HG03457 (cell line): ENCODE measurements around the gene DNM1.
A peak's percentile ranks its signal among the peaks of the same experiment; 100 is the strongest.

Experiments used
- ATAC-seq: cut with Tn5 transposase; IDR thresholded peaks from one replicate; pipeline ENCODE4 v1.9.1; 2021; ENCODE audit warnings: moderate number of reproducible peaks; ENCODE audit not compliant: unreplicated experiment

The DNM1 gene

DNA sequence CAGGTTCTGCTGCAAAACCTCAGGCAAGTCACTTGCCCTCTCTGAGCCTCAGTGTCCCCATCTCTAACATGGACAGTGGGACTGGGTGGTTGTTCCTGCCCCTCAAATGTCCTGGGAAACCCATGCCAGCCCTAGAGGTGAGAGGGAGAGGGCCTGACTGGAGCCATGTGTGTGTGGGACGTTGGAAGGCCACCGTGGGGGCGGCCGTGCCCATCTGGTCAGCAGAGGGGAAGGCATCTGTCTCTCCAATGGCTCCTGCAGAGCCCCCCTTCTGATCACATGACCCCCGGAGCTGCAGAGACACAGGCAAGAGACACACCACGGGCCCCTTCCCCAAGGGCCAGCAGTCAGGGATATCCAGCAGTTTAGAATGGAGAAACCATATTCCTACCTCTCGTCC is 1.7 kb downstream of the DNM1 start:
- no peak for ATAC-seq

DNA sequence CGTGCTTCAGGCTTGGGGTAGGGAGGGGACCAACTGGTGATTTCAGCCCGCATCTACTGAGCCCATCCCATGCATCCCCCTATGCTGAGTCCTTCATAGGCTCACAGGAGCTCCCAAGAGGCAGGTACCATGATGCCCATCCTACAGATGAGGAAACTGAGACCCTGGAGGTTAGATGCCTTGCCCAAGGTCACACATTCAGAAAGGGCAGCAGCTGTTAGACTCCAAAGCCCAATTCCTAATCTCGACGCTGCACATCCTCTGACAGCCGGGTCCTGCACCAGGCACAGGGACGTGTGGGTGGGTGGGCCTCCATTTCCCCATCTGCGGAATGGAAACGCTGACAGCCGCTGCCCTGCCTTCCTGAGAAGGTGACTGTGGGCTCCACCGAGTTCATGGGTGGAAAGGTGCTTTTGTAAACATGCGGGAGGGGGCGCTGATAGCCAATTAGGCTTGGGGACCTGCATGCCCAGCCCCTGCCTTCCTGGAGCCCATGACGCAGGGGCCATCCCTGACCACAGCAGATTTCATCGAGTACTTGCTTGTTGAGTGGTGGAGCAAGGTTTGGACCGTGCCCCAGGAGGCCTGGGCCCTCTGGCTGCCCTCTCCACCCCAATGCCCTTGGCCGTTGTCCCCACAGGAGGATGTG is 2.2 kb downstream of the DNM1 start:
- ATAC-seq, result no peak

DNA sequence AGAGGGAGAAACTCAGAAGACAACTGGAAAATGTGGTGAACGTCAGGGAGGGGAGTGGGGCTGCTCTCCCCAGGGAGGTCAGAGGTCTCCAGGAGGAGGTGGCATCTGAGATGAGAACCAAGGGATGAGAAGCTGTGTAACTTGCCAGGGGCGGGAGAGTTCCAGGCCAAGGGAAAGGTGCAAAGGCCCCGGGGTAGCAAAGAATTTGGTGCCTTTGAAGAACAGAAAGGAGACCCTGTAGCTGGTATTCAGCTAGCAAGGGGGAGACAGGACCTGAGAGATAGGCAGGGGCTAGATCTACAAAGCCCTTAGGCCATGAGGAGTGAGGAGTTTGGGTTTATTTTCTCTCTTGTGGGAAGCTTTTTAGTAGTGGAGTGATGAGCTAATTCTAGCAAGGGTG is 3.3 kb downstream of the DNM1 start:
- ATAC-seq, result no peak

DNA sequence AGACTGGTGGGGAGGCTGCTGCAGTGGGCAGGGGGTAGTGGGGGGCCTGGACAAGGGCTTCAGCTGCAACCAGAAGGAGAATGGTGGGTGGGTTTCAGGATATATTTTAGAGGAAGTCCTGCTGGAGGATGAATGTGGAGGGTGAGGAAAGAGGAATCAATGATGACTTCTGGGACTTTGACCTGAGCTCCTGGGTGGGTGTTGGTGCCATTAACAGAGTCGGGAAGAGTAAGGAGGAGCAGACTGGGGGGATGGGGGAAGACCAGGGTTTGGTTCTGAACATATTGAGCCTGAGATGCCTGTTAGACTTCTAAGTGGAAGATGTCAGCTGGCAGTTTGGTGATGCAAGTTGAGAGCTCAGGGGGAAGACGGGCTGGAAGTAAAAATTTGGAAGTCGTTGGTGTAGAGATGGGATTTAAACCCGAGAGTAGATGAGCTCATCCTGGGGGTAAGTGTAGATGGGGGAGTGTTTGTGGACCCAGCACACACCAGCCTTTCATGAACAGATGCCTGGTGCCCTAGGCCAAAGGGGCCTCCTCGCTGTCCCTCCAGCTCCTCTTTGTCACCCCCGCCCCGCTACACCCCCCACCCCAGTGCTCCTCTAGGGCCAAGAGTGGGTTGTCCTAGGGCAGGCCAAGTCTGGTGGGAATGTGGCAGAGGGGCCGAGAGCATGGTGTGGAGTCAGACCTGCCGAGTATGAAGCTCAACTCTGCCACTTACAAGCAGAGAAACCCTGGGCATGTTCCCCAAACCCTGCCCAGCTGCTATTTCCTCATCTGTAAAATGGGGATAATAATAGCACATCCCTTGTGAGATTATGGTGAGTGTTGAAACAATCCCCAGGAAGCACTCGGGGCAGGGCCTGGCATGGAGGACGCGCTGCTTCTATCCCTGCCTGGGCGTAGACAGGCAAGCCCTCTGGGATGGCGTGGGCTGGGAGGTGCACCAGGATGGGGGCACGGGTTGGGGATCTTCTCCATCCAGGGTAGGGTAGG is 4.0 kb downstream of the DNM1 start:
- no peak for ATAC-seq

DNA sequence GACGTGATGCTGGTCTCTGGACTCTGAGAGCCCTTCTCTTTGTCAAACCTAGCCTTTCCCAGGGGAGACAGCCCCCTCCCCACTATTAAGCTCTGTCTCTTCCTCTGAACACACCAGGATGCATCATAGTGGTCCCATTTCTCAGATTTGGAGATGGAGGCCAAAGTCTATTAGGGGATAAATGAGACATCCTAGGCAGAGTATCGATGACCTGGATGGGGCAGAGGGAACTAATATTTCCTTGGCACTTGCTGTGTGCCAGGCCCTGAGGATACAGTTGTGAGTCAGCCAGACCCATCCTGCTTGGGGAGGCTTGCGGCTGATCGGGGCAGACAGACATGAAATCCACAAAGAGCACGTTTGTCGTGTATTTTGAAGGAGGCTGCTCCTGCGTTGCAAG is 5.2 kb downstream of the DNM1 start:
- ATAC-seq, result no peak

DNA sequence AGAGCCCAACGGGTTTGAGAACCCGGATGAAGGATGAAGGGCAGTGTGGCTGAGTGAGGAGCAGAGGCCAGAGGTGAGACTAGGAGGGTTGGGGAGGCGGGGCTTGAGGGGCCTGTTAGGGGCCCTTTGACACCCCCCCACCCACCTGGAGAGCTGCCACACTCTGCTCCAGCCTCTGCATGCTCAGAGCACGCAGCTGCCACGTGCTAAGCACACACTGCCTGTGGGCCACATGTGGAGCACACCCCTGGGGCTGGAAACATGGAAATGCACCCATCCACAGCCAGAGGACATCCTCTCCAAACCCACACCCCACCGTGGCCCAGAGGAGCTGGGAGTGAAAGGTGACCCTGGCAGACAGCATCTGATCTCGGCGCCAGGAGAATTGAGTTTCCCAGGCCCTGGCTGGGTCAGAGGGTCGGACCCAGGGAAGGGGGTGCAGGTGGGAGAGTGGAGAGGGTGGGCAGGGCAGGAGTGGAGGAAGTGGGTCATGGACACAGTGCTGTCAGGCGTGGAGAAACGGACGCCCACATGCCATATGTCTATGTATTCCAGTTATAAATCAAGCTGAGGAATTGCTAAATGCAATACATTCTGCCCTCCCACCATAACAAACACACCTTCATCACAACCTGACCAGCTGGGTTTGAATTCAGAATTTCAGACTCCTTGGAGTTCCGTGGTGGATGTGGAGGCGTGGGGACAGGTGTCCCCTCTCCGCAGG is 5.9 kb downstream of the DNM1 start:
- ATAC-seq, result no peak

DNA sequence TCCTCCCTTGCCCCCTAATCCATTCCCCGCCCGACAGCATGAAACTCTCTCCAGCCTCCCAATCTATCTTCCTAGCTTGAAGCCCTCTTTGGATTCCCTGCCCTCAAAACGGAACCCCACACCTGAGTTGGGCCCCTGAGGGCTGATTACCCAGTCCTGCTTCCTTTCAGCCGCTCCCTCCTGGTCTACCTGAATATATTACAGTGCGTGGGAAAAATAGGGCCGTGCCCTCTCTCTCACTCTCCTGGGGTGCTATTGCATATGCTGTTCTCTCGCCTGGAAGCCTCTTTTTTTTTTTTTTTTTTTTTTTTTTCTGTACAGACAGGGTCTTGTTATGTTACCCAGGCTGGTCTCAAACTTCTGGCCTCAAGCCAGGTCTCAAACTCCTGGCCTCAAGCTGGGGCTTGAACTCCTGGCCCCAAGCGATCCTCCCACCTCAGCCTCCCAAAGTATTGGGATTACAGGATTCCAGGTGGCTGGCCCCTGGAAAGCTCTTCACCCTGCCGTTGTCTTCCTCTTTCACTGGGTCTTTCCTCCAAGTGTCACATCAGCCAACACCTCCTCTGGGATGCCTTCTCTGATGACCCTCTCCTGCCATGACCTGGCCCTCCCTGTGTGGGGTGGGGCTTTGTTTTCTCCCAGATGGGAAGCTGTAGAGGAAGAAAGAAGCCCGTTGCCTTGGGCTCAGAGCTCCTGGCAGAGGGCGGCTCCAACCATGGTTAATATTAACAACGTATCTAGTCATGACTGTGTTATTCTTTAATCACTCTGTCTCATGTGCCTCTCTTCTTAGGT is 8.2 kb downstream of the DNM1 start:
- no peak for ATAC-seq

DNA sequence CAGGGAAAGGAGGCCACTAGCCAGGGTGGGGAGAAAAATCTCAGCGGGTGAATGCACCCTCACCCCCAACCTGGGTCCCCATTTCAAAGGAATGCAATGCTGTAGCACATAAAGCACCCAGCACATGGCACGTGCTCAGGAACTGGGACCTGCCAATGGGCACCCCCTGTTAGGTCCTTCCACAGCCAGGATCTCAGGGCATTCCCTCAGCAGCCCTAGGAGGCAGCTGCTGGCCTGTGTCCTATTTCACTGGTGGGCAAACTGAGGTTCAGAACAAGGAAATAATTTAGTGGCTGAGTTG is 8.8 kb downstream of the DNM1 start:
- no peak for ATAC-seq

DNA sequence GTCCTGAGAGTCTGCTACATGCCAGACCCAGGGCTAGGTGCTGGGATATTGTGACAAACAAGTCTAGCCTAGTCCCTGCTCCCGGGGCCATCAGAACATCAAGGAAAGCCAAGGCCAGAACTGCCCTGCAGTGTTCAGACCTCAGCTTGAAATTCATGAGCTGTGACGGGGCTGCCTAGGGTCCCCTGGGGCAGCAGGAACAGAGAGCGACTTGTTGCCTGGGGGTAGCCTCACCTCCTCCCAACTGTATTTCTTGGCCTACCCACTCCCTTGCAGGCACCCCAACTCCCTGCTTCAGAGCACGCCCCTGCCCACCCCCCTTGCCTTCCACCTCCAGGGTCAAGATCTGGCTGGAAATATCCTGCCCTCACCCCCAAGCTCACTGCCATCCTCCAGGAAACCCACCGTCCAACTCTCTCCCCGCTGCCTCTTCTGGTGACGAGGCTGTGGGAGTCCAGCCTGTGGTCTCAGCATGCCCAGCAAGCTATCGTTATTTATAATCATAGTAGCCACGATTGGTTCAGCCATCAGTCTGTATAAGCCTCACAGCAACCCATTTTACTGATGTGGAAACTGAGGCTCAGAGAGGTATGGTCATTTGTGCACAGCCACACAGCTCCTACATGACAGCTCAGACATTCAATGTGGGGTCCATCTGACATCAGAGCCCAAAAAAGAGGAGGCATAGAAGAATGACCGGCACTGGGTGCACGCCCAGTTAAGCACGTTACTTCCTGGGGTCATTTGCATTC is 10.7 kb downstream of the DNM1 start:
- ATAC-seq, result no peak

DNA sequence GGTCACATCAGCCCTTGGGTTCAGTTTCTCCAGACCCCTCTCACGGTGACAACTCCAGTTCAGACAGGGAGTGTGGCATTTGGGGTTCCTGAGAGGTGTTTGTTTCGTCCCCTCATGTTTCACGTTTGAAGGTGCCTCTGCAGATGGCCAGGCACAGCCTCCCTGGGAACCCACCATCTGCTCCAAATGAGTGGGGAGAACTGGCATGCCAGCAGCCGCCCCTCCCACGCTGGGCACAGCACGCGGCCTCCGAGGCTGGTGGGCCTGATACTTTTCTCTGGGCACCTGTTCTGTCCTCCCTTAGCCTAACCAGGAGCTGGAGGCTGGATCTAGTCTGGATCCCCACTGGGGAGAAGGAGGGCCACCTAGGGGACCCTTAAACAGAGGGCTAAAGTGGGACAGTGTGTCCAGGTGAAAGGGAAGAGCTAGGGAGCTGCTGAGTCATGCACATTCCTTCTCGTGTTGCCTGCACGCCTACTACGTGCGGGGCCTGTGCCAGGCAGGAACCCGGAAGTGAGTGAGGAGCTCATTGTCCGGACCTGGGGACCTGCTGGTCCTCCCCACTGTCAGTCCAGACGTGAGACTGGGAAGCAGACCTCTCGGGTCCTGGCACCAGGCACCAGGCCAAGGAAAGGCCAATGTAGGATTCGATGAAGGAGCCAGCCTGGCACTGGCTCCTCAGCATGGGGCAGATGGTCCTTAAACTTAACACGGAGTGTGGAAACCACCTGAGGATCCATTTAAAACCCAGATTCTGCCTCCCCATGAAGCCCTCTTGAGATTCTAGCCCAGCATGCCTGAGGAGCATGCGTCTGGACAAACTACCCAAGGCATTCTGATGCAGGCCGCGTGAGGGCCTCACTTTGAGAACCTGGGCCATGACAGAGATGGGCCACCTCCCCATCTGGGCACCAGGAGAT is 11.7 kb downstream of the DNM1 start:
- no peak for ATAC-seq

DNA sequence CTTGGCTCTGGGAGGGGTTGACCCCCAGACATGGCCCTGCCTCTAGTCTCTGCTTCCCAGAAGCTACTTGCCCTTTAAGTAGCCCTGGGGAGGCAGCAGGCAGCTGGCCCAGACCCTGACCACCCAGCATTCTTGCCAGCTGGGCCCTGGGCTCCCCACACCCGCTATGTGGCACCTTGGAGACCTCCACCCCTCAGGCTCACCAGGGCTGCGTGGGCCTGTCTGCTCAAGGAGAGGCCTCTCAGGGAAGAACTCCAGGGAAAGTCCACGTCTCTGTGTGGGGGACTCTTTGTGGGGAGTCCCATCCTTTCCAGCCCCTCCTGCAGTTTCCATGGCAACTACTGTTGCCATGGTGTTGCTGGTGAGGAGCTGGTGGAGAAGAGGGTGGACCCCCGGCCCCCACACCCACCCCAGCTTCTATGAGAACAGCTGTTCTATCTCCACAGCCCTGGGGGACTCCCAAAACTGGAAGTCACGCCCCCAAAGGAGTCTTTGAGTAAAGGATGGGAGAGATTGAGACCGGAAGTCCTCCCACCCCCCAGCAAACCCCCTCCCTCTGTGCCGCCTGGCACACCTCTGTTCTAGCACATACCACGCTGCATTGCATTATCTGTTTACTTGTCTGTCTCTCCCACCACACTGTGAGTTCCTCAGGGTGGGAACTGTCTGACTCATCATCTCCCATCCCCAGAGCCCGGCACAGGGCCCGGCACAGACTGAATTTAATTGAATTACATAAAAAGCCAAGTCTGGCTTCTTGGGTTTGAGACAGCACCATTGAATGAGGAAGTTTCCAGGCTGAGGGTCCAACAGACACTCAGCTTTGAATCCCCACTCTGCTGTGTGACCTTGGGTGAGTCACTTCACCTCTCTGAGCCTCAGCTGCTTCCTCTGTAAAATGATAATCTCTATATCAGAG is 12.6 kb downstream of the DNM1 start:
- no peak for ATAC-seq

DNA sequence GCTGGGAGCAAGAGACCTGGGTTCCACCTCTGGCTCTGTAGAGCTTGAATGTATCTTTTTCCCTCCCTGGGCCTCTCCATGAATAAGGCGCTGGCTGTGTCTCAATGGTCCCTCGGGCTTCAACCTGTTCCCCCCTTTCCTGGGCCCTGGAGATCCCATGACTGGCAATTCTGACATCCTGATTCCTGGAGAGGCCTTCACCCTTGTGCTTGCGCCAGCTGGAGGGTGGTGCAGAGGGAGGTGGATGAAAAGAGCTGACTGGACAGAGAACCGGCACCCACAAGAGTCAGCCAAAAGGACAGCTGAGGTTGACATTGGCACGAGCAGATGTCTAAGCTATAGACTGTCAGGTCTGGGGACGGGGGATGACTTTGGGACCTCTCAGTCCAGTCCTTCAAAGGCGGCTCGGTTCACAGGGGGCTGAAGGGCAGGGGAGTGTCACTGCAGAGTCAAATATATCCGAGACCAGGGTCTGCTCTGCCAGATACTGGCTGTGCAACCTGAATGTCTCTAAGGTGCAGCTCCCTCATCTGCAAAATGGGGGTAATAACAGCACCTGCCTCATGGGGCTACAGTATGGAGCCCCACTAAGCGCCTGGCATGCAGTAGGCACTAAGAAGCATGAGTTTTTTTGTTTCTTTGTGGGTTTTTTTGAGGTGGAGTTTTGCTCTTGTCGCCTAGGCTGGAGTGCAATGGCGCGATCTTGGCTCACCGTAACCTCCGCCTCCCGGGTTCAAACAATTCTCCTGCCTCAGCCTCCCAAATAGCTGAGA is 13.8 kb downstream of the DNM1 start:
- no peak for ATAC-seq

DNA sequence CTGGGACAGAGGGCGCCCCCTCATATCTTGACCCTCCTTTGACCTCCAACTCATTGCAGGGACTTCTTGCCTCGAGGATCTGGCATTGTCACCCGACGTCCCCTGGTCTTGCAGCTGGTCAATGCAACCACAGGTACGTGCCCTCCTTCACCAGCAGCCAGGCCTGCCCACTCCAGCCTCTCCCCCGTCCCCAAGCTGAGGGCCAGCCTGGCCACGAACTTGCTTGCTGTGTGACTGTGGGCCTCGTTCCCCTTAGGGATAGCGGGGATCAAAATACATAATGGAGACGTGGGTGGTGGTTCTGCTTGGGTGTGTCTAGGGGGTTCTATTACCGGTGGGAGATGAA is 15.0 kb downstream of the DNM1 start:
- no peak for ATAC-seq

DNA sequence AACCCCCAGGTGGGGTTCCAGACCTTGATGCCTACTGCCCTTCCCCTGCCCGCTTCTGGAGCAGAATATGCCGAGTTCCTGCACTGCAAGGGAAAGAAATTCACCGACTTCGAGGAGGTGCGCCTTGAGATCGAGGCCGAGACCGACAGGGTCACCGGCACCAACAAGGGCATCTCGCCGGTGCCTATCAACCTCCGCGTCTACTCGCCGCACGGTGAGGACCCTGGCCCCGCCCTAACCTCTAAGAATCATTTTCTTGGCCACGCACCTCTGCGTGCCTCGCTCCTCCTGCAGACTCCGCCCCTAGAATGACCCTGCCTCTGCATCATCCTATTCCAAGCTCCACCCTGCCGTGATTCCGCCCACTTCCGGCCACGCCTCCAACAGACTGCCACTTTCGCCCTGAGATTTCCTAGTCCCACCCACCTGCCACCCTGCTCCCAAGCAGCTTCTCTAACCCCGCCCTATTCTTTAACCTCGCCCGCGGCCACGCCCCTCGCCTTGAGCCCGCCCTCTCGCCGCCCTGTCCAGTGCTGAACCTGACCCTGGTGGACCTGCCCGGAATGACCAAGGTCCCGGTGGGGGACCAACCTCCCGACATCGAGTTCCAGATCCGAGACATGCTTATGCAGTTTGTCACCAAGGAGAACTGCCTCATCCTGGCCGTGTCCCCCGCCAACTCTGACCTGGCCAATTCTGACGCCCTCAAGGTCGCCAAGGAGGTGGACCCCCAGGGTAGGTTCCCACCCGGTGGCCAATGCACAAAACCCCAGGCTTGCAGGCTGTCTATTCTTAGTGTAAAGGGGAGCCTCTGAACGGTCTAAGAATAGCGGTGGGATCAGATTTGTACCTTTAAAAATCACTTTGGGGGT is 15.6 kb downstream of the DNM1 start:
- ATAC-seq, result peak; percentile 85

DNA sequence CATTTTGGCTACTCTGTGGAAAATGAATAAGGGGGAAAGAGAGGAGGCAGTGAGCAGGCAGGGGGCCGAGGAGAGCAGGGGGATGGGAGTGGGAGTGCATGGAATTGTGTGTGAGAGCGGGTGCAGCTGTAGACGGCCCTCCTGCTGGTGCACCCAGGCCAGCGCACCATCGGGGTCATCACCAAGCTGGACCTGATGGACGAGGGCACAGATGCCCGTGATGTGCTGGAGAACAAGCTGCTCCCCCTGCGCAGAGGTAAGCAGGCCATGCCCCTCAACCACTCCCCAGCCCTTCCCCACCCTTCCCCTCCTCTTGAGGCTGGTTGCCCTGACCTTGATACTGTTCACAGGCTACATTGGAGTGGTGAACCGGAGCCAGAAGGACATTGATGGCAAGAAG is 16.7 kb downstream of the DNM1 start:
- ATAC-seq, result no peak

DNA sequence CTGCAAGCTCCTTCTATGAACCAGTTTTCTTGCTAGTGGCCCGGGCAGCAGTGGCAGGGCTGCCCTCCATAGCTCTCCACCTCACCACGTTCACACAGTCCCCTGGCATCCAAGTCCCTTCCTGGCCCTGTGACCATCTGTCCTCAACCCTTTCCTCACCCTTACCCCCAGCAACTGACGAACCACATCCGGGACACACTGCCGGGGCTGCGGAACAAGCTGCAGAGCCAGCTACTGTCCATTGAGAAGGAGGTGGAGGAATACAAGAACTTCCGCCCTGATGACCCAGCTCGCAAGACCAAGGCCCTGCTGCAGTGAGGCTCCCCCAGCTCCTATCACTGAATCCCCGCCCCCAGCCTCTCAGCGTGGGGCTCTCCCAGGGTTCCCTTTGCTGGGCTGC is 18.8 kb downstream of the DNM1 start:
- no peak for ATAC-seq
